HepG2 (cell line): Measurements from ENCODE around the gene C2CD3.

Source experiments
- BRD4 ChIP-seq: sonication (generic); formaldehyde crosslinking; IDR thresholded peaks from 2 replicates; pipeline ENCODE4 v1.4.0; 2020; ENCODE audit warnings: missing genetic modification reagents
- EZH2 ChIP-seq: conservative IDR thresholded peaks from 2 replicates; pipeline ENCODE4 v1.6.1; 2012; ENCODE audit warnings: mild to moderate bottlenecking, low read depth, low read length, moderate library complexity
- FOXM1 ChIP-seq: sonication (generic); formaldehyde crosslinking; IDR thresholded peaks from 2 replicates; pipeline ENCODE4 v1.5.0; 2020; ENCODE audit warnings: missing genetic modification reagents
- GABPA ChIP-seq, 2 experiments: IDR thresholded peaks; 2 replicates each; pipeline ENCODE4 v1.6.1; 2011 to 2016; ENCODE audit warnings: low read depth in 2 of 2, low read length in 1 of 2, missing biosample characterization in 1 of 2, missing genetic modification characterization in 1 of 2
- PBX3 ChIP-seq: sonication (generic); formaldehyde crosslinking; IDR thresholded peaks from 2 replicates; pipeline ENCODE4 v1.8.1; 2023; ENCODE audit warnings: missing genetic modification reagents, inconsistent platforms, borderline replicate concordance
- POLR2AphosphoS5 ChIP-seq: IDR thresholded peaks from 2 replicates; pipeline ENCODE4 v1.6.1; 2012; ENCODE audit warnings: low read depth, low read length
- PRMT3 ChIP-seq: sonication (generic); formaldehyde crosslinking; IDR thresholded peaks from 2 replicates; pipeline ENCODE4 v1.8.1; 2022; ENCODE audit warnings: low read depth, mild to moderate bottlenecking, moderate library complexity, missing genetic modification reagents, borderline replicate concordance
- ZNF441 ChIP-seq: sonication (generic); formaldehyde crosslinking; IDR thresholded peaks from 2 replicates; pipeline ENCODE4 v1.7.0; 2021; ENCODE audit warnings: missing genetic modification reagents, borderline replicate concordance
- TF ChIP-seq, protein P1 (sequence below): sonication (generic); formaldehyde crosslinking; IDR thresholded peaks from 2 replicates; pipeline ENCODE4 v1.4.0; 2020; ENCODE audit warnings: missing genetic modification reagents
- TF ChIP-seq, protein P2 (sequence below): IDR thresholded peaks from 2 replicates; pipeline ENCODE4 v1.6.1; 2016; ENCODE audit warnings: low read depth
- TF ChIP-seq, protein P3 (sequence below): sonication (generic); formaldehyde crosslinking; IDR thresholded peaks from 2 replicates; pipeline ENCODE4 v1.5.0; 2020; ENCODE audit warnings: mild to moderate bottlenecking, missing genetic modification reagents, moderate library complexity
- TF ChIP-seq, protein P4 (sequence below): sonication (generic); formaldehyde crosslinking; IDR thresholded peaks from 2 replicates; pipeline ENCODE4 v1.8.0; 2022; ENCODE audit warnings: low read depth, missing genetic modification reagents

DNA sequence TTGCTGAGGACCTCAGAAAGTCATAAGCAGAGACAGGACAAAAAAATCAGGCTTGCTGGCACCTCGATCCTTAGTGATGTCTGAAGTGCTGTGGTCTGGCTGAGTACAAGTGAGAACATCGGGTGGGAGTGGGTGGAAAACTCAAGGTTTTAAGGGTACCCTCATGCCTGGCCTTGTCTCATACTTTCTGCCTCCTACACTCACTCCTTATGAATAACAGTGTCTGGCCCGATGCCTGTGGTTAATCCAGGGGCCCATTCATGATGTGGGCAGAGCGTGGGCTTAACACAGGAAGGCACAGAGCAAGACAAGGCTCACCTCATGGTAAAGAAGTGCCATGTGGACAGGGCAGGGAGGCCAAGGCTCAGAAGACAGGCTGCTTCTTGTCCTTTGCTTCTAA lies 150.9 kb downstream of the C2CD3 start:
- TF ChIP-seq GABPA (IDR thresholded peaks at IDR 0.05; ENCODE audit: low read depth, low read length) (no peak), GABPA (CRISPR knock-in tag; IDR thresholded peaks at IDR 0.05; ENCODE audit: low read depth) (no peak), PBX3 (no peak), POLR2AphosphoS5 (no peak), FOXM1 (CRISPR knock-in tag) (no peak), PRMT3 (CRISPR knock-in tag) (no peak), ZNF441 (CRISPR knock-in tag) (no peak), EZH2 (no peak), BRD4 (CRISPR knock-in tag) (no peak)
- TF ChIP-seq, protein P1, sequence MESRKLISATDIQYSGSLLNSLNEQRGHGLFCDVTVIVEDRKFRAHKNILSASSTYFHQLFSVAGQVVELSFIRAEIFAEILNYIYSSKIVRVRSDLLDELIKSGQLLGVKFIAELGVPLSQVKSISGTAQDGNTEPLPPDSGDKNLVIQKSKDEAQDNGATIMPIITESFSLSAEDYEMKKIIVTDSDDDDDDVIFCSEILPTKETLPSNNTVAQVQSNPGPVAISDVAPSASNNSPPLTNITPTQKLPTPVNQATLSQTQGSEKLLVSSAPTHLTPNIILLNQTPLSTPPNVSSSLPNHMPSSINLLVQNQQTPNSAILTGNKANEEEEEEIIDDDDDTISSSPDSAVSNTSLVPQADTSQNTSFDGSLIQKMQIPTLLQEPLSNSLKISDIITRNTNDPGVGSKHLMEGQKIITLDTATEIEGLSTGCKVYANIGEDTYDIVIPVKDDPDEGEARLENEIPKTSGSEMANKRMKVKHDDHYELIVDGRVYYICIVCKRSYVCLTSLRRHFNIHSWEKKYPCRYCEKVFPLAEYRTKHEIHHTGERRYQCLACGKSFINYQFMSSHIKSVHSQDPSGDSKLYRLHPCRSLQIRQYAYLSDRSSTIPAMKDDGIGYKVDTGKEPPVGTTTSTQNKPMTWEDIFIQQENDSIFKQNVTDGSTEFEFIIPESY = no peak
- TF ChIP-seq, protein P2, sequence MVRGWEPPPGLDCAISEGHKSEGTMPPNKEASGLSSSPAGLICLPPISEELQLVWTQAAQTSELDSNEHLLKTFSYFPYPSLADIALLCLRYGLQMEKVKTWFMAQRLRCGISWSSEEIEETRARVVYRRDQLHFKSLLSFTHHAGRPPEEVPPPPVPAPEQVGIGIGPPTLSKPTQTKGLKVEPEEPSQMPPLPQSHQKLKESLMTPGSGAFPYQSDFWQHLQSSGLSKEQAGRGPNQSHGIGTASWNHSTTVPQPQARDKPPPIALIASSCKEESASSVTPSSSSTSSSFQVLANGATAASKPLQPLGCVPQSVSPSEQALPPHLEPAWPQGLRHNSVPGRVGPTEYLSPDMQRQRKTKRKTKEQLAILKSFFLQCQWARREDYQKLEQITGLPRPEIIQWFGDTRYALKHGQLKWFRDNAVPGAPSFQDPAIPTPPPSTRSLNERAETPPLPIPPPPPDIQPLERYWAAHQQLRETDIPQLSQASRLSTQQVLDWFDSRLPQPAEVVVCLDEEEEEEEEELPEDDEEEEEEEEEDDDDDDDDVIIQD (CRISPR knock-in tag) = no peak
- TF ChIP-seq, protein P3, sequence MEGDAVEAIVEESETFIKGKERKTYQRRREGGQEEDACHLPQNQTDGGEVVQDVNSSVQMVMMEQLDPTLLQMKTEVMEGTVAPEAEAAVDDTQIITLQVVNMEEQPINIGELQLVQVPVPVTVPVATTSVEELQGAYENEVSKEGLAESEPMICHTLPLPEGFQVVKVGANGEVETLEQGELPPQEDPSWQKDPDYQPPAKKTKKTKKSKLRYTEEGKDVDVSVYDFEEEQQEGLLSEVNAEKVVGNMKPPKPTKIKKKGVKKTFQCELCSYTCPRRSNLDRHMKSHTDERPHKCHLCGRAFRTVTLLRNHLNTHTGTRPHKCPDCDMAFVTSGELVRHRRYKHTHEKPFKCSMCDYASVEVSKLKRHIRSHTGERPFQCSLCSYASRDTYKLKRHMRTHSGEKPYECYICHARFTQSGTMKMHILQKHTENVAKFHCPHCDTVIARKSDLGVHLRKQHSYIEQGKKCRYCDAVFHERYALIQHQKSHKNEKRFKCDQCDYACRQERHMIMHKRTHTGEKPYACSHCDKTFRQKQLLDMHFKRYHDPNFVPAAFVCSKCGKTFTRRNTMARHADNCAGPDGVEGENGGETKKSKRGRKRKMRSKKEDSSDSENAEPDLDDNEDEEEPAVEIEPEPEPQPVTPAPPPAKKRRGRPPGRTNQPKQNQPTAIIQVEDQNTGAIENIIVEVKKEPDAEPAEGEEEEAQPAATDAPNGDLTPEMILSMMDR (CRISPR knock-in tag) = no peak
- TF ChIP-seq, protein P4, sequence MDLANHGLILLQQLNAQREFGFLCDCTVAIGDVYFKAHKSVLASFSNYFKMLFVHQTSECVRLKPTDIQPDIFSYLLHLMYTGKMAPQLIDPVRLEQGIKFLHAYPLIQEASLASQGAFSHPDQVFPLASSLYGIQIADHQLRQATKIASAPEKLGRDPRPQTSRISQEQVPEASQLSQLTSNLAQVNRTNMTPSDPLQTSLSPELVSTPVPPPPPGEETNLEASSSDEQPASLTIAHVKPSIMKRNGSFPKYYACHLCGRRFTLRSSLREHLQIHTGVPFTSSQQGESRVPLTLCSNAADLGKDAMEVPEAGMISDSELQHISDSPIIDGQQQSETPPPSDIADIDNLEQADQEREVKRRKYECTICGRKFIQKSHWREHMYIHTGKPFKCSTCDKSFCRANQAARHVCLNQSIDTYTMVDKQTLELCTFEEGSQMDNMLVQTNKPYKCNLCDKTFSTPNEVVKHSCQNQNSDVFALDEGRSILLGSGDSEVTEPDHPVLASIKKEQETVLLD (CRISPR knock-in tag) = no peak
